NB4 (cell line): ENCODE data around the gene GPSM3.
A peak's percentile ranks its signal among the peaks of the same experiment; 100 is the strongest.

ENCODE experiments used
- DNase-seq: peaks from one replicate; pipeline ENCODE4 v3.0.0; 2010; ENCODE audit warnings: low read depth
- H3K4me3 ChIP-seq: one replicate; pipeline ENCODE4 v1.5.1; 2011; ENCODE audit warnings: mild to moderate bottlenecking, low read depth, low read length, moderate library complexity
- MYC ChIP-seq: IDR thresholded peaks from 2 replicates; pipeline ENCODE4 v1.6.1; 2011; ENCODE audit warnings: low read depth, low read length
- POLR2A ChIP-seq: IDR thresholded peaks from 2 replicates; pipeline ENCODE4 v1.6.1; 2011; ENCODE audit warnings: mild to moderate bottlenecking; ENCODE audit not compliant: insufficient read length; ENCODE audit errors: extremely low read depth
- TF ChIP-seq, protein P1 (sequence below): IDR thresholded peaks from 2 replicates; pipeline ENCODE4 v1.6.1; 2011; ENCODE audit warnings: low read depth, low read length
- TF ChIP-seq, protein P2 (sequence below): IDR thresholded peaks from one replicate; pipeline ENCODE4 v1.5.1; 2012; ENCODE audit warnings: low read depth, low read length

The GPSM3 gene, protein sequence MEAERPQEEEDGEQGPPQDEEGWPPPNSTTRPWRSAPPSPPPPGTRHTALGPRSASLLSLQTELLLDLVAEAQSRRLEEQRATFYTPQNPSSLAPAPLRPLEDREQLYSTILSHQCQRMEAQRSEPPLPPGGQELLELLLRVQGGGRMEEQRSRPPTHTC

DNA sequence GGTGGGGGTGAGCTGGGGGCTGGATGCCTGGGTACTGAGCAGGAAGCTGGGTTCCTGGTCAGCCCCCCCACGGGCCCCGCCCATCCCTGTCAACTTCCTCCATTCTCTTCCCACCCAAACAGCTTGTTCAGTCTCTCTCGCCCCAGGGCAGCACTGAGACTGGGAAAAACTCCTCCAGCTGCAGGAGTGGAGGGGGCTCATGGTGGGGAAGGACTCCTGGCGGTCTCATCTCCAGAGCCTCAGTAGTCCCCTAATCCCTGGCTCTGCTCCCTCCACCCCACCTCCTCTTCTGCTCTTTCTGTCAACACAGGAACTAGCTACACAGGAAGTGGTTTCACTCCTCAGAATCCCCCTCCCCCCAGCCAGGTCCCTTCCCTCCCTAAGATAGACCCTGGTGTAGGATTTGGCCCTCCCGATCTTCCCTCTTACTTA lies at the start of gene GPSM3:
TSS of gene GPSM3 (minus strand) at position 36 of the 432 bp plus-strand sequence. CDS start 130 bp downstream, outside the sequence.
- TF ChIP-seq POLR2A: peak; percentile 59
- TF ChIP-seq, protein P1, sequence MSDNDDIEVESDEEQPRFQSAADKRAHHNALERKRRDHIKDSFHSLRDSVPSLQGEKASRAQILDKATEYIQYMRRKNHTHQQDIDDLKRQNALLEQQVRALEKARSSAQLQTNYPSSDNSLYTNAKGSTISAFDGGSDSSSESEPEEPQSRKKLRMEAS: no peak
- H3K4me3 ChIP-seq: peak within 1 kb of the TSS; percentile 65
- DNase-seq: peak; percentile 91

DNA sequence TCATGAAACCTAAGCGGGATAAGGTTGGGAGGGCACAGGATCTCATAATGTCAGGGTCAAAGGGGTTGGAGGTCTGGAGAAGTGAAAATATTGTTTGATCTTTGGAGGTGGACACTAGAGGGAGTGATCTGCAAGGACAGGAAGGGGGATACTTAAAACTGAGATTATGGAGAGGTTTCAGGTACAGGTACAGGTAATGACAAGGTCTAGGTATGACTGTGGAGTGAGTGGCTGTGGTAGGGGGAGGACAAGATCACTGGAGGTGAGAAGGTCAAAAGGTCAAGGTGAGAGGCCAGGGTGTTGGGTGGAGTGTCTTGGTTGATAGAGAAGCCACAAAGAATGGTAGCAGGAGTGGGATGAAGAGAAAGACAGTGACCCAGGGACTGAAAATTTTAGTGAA lies 48.2 kb upstream of the GPSM3 start:
- no peak for DNase-seq
- TF ChIP-seq, protein P2, sequence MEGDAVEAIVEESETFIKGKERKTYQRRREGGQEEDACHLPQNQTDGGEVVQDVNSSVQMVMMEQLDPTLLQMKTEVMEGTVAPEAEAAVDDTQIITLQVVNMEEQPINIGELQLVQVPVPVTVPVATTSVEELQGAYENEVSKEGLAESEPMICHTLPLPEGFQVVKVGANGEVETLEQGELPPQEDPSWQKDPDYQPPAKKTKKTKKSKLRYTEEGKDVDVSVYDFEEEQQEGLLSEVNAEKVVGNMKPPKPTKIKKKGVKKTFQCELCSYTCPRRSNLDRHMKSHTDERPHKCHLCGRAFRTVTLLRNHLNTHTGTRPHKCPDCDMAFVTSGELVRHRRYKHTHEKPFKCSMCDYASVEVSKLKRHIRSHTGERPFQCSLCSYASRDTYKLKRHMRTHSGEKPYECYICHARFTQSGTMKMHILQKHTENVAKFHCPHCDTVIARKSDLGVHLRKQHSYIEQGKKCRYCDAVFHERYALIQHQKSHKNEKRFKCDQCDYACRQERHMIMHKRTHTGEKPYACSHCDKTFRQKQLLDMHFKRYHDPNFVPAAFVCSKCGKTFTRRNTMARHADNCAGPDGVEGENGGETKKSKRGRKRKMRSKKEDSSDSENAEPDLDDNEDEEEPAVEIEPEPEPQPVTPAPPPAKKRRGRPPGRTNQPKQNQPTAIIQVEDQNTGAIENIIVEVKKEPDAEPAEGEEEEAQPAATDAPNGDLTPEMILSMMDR: no peak
- TF ChIP-seq, protein P1: no peak
- no peak for TF ChIP-seq POLR2A
- no peak for TF ChIP-seq MYC
- no peak overlapping the region for H3K4me3 ChIP-seq

DNA sequence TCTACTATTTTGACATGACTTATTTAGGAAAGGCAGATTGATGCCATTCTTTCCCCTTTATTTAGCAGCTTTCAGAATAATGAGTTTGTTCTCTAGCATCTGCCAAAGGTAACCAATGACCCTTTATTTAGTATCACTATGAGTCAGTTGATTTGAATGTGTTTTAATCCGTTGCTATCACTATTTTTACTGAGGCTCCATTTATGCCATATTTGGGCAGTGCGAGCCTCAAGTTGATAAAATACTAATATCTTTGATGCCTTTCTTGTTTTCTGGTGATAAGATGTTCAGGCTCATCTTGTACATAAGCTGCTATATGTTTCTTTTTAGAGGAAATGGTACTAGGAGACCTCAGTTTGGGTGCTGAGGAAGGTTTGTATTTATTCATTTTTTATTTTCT lies 47.0 kb upstream of the GPSM3 start:
- H3K4me3 ChIP-seq: no peak overlapping the region
- TF ChIP-seq, protein P2: no peak
- TF ChIP-seq, protein P1: no peak
- TF ChIP-seq POLR2A: no peak
- no peak for TF ChIP-seq MYC

DNA sequence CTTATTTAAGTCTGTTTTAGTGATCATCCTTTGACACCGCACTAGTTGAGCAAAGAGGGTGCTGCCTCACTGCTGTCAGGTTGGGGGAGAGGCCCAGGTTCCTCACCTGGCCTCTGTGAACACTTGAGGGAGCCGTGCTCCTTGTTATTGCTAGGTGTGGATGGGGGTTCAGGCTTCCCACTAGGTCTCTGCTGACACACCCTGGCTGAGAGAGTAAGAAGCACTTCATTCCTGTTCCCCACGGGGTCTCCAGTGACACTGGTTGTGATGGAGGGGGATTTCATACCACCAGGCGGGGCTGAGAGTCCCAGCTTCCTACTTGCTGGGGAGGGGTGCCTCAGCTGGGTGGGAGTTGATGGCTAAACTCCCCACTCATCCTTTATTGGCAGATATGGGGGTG lies 42.5 kb upstream of the GPSM3 start:
- no peak for TF ChIP-seq POLR2A
- TF ChIP-seq MYC: no peak
- TF ChIP-seq, protein P2: no peak
- TF ChIP-seq, protein P1: no peak
- no peak overlapping the region for H3K4me3 ChIP-seq
- peak; percentile 15 for DNase-seq

More for the DNA sequence above, 47.0 kb upstream of the GPSM3 start:
- no peak for DNase-seq

DNA sequence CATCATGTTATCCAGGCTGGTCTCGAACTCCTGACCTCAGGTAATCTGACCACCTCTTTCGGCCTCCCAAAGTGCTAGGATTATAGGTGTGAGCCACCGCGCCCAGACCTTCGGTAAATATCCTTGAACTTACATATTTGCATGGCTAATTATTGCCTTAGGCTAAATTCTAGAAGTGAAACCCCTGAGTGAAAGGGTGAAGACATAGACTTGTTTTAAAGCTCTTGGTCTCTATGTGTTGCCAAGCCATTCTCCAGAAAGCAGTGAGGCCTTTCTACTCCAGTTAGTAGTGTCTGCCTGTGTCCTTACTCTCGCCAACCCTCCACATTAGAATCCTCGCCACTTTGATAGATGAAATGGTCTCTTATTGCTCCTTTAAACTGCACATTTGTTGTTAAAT lies 34.0 kb upstream of the GPSM3 start:
- no peak overlapping the region for H3K4me3 ChIP-seq
- TF ChIP-seq, protein P2: no peak
- TF ChIP-seq MYC (no peak), POLR2A (no peak)
- TF ChIP-seq, protein P1: no peak

DNA sequence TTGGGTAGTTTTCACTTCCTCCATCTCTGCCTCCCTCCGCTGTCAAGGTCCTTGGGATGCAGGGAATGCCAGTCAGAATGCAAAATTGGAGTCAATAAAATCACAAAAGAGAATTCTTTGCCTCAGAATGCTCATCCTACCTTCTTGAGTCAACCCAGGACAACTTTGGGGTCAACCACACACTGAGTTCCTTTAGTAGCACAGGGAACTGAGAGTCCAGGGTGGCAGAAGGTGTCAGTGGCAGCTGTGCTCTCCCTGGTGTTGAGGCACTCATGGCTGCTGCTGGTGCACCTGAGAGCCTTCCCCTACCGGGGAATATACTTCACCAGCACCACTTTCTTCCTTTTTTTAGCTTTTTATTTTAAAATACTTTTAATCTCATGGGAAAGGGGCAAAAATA lies 32.3 kb upstream of the GPSM3 start:
- DNase-seq: no peak
- TF ChIP-seq, protein P2: no peak
- H3K4me3 ChIP-seq: no peak overlapping the region

More for the DNA sequence above, 34.0 kb upstream of the GPSM3 start:
- DNase-seq: no peak
